Esophagus mucosa (tissue), 1 donor: ENCODE data around the gene DDX17. TPM values are rescaled to one million over a fixed set of nuclear protein-coding genes. Genes with fewer than 3 reads are reported as not detected.

Source experiments
- ATAC-seq: fragments of 200-7000 bp; cut with Tn5 transposase; one replicate; pipeline ENCODE4 v1.9.1; 2020
- total RNA-seq: library from RNA; stranded (reverse); gene quantifications from one replicate; pipeline ENCODE4 v1.2.4, GENCODE V29; 2023
- donor health status: DM: yes; HTN: yes; CAD: no.

Gene DDX17
- total RNA-seq, 1 donor from 2014 or later: 183 TPM

DNA sequence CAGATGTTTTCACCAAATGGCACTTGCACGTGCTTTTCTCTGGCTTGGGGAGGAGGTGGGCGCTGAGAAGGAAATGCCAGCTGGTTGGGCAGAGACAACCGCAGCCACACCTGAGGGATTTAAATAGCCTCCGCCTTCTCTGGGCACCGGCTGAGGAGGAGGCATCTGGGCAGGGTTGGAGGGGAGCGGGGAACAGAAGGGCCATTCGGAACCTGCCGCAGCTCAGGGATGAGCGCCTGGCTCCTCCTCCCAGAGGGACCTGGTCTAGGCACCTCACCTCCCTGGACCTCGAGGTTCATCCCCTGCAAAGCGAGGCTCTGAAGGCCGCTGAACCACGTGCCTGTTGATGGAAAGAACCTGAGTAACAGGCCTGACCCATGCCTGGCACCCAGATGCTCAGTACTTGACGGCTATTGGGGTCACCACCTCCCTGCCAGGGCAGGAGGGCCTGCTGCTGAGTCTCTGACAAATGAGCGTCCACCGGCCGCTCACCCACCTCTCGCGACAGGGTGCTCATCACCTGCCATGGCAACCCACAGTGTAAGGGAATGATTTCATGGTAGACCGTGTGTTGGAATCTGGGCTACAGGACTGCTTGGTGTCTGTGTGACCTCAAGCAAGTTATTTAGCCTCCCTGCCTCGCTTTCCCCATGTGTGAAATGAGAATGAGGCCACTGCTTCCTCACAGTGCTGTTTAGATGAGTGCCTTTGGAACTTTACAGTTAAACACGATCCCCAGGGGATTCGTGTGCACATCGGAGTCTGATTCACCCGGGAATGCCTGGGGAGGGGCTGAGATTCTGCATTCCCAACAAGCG, 40.2 kb downstream of the DDX17 start:
- no peak for ATAC-seq

DNA sequence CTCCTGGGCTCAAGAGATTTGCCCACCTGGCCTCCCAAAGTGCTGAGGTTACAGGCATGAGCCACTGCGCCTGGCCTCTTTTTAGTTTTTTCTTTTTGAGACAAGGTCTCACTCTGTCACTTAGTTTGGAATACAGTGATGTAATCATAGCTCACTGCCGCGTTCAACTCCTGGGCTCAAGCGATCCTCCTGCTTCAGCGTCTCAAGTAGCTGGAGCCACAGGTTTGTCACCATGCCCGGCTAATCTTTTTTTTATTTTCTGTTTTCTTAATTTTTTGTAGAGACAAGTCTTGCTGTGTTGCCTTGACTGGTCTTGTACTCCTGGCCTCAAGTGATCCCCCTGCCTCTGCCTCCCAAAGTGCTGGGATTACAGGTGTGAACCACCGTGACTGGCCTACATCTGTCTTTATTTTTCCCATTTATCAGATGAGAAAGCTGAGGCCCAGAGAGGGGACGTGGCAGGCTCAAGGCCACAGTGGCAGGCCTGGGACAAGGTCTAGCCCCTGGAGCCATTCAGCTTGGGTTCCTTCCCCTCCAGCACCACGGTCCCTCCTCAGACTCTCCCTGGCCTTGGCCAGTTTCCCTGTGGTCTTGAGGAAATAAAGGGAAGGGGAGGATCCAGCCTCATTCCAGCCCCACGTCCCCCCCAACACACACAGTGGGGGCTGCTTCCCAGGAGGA, 41.0 kb downstream of the DDX17 start:
- ATAC-seq: no peak

DNA sequence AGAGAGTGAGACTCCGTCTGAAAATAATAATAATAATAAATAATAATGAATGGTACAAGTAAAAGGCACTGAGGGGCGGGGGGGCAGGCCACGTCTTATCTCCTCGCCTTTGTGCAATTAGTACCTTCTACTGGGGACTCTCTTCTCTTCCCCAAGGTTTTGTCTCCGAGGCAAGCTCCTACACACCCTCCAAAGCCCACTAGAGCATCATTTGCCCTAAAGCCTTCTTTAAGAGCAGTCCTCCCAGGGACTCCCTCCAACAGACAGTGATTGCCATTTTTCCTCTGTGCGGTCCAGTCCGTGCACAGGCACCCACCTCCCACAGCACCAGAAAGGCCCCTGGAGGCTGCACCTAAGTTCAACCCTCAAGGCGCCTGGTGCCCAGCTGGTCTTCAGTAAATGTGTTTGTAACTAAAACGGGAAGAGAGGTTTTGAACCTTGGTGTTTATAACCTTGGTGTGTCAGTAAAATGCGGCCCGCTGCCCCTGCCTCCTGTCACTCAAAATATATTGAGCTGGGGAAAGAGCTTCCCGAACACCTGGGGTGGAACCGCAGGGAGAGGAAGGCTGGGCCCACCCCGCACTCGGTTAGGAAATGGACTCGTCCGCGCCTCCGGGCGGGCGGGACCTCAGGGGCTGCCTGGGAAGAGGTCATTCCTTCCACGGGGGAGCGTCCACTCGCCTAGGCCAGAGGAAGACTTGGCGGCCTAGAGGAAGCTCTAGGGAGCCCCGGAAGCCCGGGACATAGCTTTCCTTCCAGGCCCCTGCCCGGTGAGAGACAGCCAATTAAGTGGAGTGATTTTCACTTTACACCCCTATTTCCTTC, 42.9 kb downstream of the DDX17 start:
- no peak for ATAC-seq

DNA sequence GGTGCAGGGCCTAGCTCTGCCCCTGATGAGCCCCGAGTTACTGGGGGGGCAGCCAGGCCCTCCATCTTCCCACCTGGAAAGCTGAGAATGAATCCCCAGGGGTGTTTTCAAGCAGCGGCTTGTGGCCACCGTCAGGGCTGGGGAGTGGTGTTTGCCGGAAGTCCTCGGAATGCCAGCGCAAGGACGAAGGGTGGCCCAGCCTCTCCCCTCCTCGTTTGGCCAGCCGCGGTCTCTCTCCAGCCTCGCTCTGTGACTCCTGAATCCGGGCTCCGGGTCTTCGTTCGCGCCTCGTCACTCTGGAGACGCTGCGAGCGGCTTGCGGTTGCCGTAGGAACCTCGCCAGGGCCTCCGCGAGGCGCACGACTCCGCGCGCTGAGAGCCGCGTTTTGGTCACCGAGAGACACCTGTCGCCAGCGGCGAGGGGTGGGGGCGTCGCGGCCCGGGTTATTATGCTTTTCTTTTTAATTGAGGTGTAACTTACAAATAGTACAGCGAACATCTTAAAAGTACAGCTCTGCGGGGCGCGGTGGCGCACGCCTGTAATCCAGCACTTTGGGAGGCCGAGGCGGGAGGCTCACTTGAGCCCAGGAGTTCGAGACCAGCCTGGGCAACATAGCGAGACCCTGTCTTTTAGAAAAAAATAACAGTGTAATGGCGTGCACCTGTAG, 44.6 kb downstream of the DDX17 start:
- peak; percentile 51 for ATAC-seq

- peak; percentile 14 for ATAC-seq
Measured at GRCh38 chr22:38461057-38461413, 45.1 kb downstream of the DDX17 start.

DNA sequence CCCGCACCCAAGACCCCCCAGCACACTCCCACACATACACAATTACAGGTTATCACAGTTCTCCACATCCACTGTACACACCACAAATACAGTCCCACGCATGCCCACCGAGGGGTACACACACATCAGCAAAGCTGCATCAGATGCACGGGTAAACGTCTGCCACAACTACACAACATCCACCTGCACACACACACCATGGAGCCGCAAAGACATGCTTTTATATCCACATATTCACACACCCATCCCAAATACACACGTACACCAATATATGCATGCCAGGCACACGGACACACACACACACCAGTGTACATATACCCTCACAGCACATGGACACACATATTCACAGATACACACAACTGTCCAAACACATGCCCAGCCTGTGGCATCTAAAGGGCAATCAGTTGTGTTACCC, 45.7 kb downstream of the DDX17 start:
- no peak for ATAC-seq

DNA sequence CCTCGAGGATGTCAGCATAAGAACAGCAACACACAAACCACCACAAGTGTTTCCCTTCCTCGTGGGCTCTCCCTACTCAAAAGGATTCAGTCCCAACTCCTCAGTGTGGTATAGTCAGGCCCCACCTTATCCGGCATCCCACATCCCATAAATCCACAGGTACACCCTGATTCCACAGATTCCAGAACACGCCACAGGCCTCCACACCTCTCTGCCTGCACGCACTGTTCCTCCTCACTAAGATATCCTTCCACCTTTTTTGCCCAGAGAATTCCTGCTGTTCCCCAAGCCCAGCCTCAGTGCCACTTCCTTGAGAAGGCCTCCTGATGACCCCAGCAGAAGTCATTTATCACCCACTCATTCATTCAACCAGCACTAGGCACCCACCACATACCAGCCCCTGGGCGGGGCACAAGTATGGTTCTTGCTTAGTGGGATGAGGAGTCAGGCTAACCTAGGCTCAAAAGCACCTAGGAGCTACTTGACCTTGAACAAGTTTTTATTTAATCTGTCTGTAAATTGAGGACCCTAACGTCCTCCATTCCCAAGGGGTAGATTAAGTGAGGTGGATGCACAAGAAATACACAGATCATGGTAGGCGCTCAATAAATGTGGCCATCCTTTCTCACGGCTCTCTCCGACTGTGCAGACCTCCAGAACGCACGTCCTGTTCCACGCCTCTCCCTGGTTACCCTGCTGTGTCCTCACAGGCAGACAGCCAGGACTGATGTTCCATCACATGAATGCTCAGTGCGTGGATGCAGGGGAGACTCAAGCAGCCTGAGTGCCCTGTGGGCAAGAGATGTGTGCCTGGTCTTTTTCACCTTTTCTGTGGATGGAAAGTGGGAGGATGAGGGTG, 49.0 kb downstream of the DDX17 start:
- no peak for ATAC-seq

- ATAC-seq: no peak
Measured at GRCh38 chr22:38456272-38456835, 49.8 kb downstream of the DDX17 start.

DNA sequence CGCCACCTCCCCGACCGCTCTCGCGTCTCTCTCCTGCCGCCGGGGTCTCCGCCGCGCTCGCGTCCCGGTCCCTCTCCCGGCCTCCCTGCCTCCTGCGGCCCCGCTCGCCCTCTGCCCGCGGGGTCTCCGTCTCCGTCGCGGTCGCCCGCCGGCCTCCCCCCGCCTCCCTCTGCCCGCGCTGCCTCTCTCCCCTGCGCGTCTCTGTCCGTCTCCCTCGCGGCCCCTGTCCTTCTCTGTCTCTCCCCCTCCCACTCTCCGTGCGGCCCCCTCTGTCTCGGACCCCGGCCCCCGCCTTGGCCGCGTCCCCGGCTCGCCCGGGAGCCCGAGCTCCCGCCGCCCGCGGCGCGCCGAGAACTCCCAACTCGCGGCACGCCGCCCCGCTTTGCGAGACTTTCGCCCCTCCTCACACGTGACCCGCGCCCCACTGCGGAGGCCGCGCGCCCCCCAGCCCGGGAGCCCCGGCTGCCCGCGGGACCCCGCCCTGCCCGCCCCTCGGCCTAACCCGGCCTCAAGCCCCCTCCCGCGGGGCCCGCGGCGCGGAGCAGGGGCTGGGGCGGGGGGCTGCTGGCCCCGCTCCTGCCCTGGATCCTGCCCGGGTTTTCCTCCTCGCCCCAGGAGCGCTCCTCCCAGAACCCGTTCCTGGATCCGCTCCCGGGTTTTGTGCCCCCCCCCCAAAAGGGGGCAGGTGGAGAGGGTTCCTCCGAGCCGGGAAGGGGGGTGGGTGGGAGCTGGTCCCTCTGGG, 50.4 kb downstream of the DDX17 start:
- no peak for ATAC-seq

DNA sequence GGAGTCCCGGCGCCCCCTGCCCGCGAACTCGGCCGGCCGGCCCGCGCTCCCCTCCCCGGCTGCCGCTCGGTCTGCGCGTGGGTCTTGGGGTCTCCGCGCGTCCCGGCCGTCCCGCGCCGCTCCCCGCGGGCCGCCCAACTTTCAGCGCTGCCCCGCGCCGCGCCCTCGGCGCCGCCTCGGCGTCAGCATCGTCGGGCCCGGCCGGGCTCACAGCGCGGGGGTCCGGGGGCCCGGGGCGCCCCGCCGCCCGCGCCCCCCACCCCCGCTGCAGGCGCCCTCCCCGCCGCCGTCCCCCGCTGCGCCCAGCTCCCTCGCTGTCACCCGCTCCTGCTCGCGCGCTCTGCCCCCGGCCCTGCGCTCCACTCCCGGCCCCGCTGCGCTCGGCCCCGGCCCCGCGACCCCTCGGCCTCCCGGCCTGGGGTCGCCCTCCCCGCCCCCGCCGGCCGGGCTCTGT, 51.0 kb downstream of the DDX17 start, which contains the start of gene KCNJ4:
Gene KCNJ4 (minus strand): TSS at position 124 of the 454 bp plus-strand sequence. CDS start 27,067 bp downstream, outside the sequence.
- no peak for ATAC-seq

DNA sequence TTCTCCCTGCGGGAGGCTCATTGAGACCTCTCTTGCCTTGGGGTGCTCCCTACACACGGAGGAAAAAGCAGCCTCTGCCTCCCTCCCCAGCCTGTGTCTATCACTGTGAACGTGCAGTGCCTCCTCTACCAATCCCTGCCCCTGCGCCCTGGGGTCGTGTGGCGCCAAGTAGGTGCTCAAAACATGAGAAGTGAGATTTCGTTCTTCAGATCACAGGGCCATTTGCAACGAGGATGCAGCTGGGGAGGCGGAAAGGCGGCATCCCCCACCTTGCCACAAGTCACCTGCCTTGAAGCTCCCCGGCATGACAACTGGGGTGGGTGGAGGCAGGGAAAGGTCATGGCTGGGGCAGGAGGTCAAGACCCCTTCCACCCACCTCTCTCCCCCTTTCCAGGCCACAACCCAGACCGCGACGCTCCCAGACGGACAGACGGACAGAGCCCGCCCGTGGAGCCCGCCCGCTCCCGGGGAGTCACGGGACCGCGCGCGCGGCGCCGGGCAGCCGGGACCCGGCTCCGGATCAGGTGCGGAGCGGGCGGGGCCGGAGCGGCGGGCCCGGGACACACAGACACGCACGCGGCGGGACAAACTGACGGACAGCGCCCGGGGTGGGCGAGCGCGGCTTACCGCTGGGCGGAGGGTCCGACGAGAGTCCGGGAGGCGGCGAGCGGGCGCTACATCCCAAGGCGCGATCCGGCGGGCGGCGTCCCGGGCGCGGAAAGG, 51.6 kb downstream of the DDX17 start:
- ATAC-seq: no peak

DNA sequence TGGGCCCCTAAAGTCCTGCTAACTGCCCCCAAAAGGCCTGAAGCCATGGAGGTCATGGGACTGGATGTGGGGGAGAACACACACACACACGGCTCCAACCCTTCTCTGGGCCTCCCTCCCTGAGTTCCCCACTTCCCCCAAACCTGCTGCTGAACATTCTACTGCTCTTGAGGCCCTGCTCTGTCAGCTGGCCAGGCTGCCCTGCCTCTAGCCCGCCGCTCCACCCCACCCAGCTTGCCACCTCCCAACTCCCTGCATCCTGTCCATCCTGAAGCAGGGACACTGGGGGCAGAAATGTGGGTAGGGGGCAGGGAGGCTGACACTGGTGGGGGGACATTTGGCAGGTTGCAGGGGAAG, 52.1 kb downstream of the DDX17 start:
- ATAC-seq: no peak

GRCh38 chr22:38453066-38453672, 52.9 kb downstream of the DDX17 start:
- no peak for ATAC-seq

GRCh38 chr22:38452373-38453065, 53.6 kb downstream of the DDX17 start:
- ATAC-seq: no peak

DNA sequence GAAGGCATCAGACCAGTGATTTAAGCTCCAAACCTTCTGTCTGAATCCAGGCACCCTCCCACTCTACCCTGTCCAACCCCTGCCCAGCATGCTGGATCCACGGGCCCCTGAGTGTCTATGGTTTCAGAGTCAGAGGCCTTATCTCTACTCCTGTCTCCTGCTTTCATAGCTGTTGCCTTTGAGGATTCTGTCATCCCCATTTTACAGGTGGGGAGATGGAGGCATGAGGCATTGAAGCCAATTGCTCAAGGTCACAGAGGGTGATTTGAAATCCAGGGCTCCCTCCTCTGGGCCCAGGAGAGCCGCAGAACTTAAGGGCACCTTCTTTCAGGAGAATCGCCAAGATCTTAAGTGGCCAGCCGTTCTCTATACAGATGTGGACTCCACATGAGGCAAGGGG, 54.2 kb downstream of the DDX17 start:
- no peak for ATAC-seq

GRCh38 chr22:38451404-38451803, 54.7 kb downstream of the DDX17 start:
- no peak for ATAC-seq

DNA sequence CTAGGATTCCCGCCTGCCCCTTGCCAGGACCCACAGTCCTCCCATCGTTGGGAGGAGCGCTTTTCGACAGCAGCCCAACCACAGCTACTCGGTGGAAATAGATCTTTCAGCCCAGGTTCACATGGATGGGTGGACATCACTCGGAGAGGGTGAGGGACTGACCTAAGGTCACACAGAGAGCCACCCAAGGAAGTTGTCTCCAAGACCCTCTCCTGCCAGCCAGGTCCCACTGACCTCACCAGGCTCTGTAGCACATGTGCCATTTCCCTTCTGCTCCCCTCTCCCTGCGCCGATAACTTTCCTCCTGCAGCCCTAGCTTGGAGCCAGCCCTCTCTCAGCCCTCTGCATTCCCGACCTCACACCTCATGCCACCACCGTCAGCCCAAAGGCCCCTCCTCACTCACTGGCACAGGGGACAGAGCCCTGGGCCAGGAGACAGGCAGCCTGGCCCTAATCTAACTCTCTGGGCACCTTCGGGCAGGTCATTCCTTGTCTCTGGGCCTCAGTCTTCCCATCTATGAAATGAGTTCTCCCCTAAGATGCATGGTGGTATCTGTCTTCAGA, 55.8 kb downstream of the DDX17 start:
- no peak for ATAC-seq

DNA sequence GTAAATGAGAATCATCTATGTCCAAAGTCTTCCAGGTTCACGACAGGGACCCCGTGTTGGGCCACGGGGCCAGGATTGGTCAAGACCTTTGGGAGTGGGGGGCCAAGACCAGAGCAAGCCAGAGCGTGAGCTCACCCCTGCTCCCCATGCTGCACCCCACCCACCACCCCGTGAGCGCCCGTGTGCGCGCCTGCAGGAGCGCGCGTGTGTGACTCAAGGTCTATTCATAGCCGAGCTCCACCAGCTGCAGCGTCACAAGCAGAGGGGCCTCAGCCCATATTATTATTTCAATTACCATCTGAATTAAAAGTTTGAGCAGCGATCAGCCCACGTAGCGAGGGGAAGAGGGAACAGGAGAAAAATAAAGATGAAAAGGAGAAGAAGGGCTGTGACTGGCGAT, 56.3 kb downstream of the DDX17 start:
- ATAC-seq: peak; percentile 19
